ENCODE results near the gene MAD1L1.
"Not testable (repeated sequence)": the region's sequence is repeated elsewhere in the genome, so short reads cannot be mapped to it uniquely, and the experiment has no call there.

MAD1L1 gene

GRCh38 chr7:1971946-1972654 lies 260.6 kb downstream of the MAD1L1 start:
- no peak for DNase-seq (ENCODE audit: low spot score)

DNA sequence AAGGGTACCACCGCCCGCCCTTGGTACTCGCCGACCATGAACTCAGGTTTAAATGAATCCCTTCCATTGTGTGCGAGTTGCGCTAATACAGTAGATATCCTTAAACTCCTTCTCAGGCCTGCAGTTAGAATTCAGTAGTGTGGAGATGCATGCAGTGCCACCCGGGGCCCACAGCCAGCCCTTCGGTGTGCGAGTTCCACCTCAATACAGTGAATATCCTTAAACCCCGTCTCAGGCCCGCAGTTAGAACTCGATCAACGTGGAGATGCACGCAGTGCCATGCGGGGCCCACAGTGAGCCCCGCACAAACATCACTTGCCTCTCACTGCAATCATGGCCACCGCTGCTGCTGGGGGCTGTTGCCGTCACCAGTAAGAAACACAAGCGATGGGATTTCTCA lies 261.9 kb downstream of the MAD1L1 start:
- DNase-seq (ENCODE audit: low spot score), result no peak

- not testable (repeated sequence) for DNase-seq (ENCODE audit: low spot score)
These were observed 262.5 kb downstream of the MAD1L1 start for GRCh38 chr7:1970285-1970660.

GRCh38 chr7:1969459-1970284 lies 263.1 kb downstream of the MAD1L1 start:
- DNase-seq (ENCODE audit: low spot score), result no peak

DNA sequence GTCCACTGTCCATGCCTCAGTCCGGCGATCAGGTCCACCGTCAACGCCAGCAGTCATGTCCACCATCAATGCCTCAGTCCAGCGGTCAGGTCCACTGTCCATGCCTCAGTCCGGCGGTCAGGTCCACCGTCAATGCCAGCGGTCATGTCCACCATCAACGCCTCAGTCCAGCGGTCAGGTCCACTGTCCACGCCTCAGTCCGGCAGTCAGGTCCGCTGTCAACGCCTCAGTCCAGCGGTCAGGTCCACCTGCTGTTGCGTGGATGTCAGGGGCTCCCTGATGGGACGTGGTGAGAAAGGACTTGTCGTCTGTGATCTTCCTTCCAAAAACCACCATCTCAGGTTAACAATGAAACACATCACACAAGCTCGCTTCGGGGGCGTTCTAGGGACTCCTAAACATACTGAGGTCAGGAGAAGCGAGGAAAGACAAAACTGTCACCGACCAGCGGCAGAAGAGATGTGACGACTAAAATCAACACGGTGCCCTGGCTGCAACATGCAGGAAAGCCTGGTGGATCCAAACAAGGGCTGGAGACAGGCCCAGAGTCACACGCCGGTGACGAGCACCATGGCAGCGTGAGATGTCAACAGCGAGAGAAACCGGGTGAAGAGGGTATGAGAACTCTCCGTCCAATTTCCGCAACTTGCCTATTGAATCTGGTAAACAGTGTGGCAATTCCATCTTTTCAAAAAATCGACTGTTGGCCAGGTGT lies 264.2 kb downstream of the MAD1L1 start:
- DNase-seq (ENCODE audit: low spot score), result no peak

GRCh38 chr7:1967512-1968396 lies 265.0 kb downstream of the MAD1L1 start:
- no peak for DNase-seq (ENCODE audit: low spot score)

- DNase-seq (ENCODE audit: low spot score), result no peak
These were observed 266.0 kb downstream of the MAD1L1 start for GRCh38 chr7:1966631-1967200.

DNA sequence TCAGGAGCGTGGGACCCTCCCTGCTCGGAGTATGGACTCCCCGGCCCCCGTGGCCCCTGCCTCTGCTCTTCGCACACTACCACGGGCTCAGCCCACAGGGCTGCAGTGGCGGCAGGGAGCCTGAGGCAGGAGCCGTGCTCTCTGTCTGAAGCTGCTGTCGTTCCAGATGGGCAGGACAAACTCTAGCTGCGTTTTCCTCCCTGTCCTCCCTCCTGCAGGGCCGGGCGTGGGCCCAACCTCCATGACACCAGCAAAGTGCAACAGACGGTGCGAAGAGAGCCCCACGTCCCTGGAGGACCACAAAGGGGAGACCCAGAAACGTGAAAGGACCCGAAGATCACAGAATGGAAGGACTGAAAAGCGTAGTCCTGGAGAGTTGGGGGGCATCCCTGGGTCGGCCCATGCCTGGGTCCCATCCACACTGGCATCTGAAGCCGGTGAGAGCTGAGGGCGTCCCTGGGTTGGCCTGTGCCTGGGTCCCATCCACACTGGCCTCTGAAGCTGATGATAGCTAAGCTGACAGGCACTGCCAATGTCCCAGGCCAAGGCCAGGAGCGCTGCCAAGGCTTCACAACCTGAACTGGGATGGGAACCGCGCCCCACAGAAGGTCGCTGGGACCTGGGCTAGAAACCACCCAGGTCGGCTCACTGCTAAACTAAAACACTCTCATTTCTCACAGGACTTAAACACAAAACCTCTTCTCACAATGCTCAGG lies 267.0 kb downstream of the MAD1L1 start:
- no peak for DNase-seq (ENCODE audit: low spot score)

GRCh38 chr7:1964913-1965578 lies 267.7 kb downstream of the MAD1L1 start:
- no peak for DNase-seq (ENCODE audit: low spot score)

DNA sequence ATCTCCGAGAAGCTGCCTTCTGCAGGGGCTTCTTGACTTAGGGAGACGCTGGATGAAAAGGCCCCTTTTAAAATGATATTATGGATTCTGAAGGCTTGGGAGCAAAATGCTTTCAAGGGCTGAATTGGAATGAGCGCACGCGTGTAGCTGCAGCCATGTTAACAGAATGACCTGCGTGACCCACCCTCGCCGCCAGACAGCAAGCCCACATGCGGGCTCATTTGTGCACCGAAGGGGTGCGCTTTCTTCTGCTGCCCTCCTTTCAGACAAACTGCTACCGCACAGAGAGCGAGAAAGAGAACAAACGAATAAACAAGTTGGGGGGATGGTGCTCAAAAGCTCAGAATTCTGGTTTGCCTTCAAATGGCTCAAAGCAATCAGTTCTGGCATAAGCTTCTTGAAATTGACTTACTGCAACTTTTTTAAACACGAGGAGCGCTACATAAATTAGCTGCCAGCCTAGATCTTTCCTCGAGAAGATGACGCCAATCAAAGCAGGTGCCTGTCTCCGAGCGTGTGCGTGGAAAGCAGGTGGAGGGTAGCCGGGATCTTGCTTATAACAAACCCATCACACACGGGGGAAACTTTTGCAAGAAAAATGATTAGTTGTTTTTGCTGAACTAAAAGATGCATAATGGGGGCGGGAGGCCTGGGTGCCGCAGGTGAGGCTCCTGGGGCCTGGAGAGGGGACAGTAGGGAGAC lies 268.4 kb downstream of the MAD1L1 start:
- DNase-seq (ENCODE audit: low spot score), result no peak

GRCh38 chr7:1963575-1963974 lies 269.2 kb downstream of the MAD1L1 start:
- DNase-seq (ENCODE audit: low spot score), result no peak

- DNase-seq (ENCODE audit: low spot score), result no peak
These were observed 271.0 kb downstream of the MAD1L1 start for GRCh38 chr7:1961701-1962276.

- no peak for DNase-seq (ENCODE audit: low spot score)
These were observed 273.4 kb downstream of the MAD1L1 start for GRCh38 chr7:1959305-1959704.

GRCh38 chr7:1957471-1958225 lies 275.1 kb downstream of the MAD1L1 start:
- no peak for DNase-seq (ENCODE audit: low spot score)

- DNase-seq (ENCODE audit: low spot score), result no peak
These were observed 275.9 kb downstream of the MAD1L1 start for GRCh38 chr7:1956611-1957470.

- DNase-seq (ENCODE audit: low spot score), result no peak
These were observed 276.6 kb downstream of the MAD1L1 start for GRCh38 chr7:1956141-1956540.

GRCh38 chr7:1954366-1955004 lies 278.3 kb downstream of the MAD1L1 start:
- no peak for DNase-seq (ENCODE audit: low spot score)

Data from hematopoietic multipotent progenitor cell treated with erythropoietin and hydrocortisone succinate and interleukin-3 and kit ligand, for 15 days (in vitro differentiated cells).